ENCODE results near the gene RASA3.
A peak's percentile ranks its signal among the peaks of the same experiment; 100 is the strongest.
"Not testable (repeated sequence)": the region's sequence is repeated elsewhere in the genome, so short reads cannot be mapped to it uniquely, and the experiment has no call there.

Gene RASA3

DNA sequence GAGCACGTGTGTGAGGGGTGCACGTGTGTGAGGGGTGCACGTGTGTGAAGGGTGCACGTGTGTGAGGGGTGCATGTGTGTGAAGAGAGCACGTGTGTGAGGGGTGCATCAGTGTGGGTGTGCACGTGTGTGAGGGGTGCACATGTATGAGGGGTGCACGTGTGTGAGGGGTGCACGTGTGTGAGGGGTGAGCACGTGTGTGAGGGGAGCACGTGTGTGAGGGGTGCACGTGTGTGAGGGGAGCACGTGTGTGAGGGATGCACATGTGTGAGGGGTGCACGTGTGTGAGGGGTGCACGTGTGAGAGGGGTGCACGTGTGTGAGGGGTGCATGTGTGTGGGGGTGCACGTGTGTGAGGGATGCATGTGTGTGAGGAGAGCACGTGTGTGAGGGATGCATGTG is 15.7 kb downstream of the RASA3 start:
- H3K4me3 ChIP-seq (replicated peaks; ENCODE audit: insufficient read depth, low read length), result no peak overlapping the region
- DNase-seq (ENCODE audit: low read depth in 1 of 2, low spot score in 1 of 2), result no peak
- TF ChIP-seq, protein P1, sequence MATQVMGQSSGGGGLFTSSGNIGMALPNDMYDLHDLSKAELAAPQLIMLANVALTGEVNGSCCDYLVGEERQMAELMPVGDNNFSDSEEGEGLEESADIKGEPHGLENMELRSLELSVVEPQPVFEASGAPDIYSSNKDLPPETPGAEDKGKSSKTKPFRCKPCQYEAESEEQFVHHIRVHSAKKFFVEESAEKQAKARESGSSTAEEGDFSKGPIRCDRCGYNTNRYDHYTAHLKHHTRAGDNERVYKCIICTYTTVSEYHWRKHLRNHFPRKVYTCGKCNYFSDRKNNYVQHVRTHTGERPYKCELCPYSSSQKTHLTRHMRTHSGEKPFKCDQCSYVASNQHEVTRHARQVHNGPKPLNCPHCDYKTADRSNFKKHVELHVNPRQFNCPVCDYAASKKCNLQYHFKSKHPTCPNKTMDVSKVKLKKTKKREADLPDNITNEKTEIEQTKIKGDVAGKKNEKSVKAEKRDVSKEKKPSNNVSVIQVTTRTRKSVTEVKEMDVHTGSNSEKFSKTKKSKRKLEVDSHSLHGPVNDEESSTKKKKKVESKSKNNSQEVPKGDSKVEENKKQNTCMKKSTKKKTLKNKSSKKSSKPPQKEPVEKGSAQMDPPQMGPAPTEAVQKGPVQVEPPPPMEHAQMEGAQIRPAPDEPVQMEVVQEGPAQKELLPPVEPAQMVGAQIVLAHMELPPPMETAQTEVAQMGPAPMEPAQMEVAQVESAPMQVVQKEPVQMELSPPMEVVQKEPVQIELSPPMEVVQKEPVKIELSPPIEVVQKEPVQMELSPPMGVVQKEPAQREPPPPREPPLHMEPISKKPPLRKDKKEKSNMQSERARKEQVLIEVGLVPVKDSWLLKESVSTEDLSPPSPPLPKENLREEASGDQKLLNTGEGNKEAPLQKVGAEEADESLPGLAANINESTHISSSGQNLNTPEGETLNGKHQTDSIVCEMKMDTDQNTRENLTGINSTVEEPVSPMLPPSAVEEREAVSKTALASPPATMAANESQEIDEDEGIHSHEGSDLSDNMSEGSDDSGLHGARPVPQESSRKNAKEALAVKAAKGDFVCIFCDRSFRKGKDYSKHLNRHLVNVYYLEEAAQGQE (IDR thresholded peaks at IDR 0.05; ENCODE audit: insufficient replicate concordance, low read depth), result no peak
- TF ChIP-seq POLR2AphosphoS5 (IDR thresholded peaks at IDR 0.05; ENCODE audit: low read depth) (no peak), GABPA (IDR thresholded peaks at IDR 0.05; ENCODE audit: low read depth) (no peak), SPI1 (IDR thresholded peaks at IDR 0.05; ENCODE audit: borderline replicate concordance, low read depth) (no peak)
- H3K27ac ChIP-seq (replicated peaks), result no peak overlapping the region
- no peaks in the 10 kb centered on the region for H3K27me3 ChIP-seq (ENCODE audit: insufficient read depth, poor library complexity, severe bottlenecking)

DNA sequence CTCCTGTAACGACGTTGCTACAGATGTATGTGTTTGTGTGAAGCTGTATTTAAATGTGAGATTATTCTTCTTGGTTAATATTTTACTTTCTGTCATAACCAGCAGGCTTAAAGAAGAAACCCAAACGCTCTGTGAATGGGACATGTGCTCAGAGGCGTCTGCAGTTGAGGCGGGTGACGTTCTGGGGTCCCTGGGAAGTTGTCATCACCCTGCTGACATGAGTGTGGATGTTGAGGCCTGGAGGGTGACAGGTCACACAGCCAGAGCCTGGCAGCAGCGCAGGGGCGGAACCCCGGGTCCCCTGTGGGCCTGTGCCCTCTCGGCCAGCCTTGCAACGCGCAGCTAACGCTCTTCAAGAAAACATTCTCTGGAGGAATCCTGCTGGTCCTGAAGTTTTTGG is 16.6 kb downstream of the RASA3 start:
- DNase-seq (ENCODE audit: low read depth in 1 of 2, low spot score in 1 of 2), result no peak
- Histone ChIP-seq H3K4me3 (replicated peaks; ENCODE audit: insufficient read depth, low read length) (no peak overlapping the region), H3K27me3 (ENCODE audit: insufficient read depth, poor library complexity, severe bottlenecking) (no peaks in the 10 kb centered on the region), H3K27ac (replicated peaks) (peak overlapping the region; percentile 64)
- TF ChIP-seq GABPA (IDR thresholded peaks at IDR 0.05; ENCODE audit: low read depth) (no peak), SPI1 (IDR thresholded peaks at IDR 0.05; ENCODE audit: borderline replicate concordance, low read depth) (no peak), POLR2AphosphoS5 (IDR thresholded peaks at IDR 0.05; ENCODE audit: low read depth) (no peak)
- TF ChIP-seq, protein P2, sequence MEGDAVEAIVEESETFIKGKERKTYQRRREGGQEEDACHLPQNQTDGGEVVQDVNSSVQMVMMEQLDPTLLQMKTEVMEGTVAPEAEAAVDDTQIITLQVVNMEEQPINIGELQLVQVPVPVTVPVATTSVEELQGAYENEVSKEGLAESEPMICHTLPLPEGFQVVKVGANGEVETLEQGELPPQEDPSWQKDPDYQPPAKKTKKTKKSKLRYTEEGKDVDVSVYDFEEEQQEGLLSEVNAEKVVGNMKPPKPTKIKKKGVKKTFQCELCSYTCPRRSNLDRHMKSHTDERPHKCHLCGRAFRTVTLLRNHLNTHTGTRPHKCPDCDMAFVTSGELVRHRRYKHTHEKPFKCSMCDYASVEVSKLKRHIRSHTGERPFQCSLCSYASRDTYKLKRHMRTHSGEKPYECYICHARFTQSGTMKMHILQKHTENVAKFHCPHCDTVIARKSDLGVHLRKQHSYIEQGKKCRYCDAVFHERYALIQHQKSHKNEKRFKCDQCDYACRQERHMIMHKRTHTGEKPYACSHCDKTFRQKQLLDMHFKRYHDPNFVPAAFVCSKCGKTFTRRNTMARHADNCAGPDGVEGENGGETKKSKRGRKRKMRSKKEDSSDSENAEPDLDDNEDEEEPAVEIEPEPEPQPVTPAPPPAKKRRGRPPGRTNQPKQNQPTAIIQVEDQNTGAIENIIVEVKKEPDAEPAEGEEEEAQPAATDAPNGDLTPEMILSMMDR (IDR thresholded peaks at IDR 0.05; ENCODE audit: insufficient read depth, low read length), result no peak
- TF ChIP-seq, protein P1 (IDR thresholded peaks at IDR 0.05; ENCODE audit: insufficient replicate concordance, low read depth), result no peak

DNA sequence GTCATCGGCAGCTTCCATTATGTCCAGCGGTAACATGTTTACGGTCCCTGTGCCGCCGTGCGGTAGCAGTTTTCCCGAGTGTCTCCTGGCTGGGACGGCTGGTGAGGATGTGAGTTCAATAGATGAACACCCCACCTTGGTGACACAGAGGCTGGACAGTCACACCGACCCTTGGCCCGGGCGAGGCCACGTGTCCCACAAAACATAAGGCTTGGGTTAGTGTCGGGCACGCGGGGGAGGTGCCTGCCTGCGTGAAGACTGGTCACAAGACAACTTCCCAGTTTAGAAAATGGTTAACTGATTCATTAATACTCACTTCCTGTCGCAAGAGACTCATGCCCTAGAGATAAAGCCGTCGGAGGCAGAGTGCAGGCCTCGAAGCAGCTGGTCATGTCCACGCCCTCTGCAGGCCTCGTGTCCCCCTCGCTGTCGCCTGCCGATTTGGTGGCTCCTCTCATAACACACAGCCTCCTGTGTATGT is 17.2 kb downstream of the RASA3 start:
- peak overlapping the region; percentile 64 for H3K27ac ChIP-seq (replicated peaks)
- peak; percentile 91 to 93 for DNase-seq (ENCODE audit: low read depth in 1 of 2, low spot score in 1 of 2)
- no peak overlapping the region for H3K4me3 ChIP-seq (replicated peaks; ENCODE audit: insufficient read depth, low read length)
- TF ChIP-seq POLR2AphosphoS5 (IDR thresholded peaks at IDR 0.05; ENCODE audit: low read depth), result peak; percentile 79
- TF ChIP-seq, protein P1 (IDR thresholded peaks at IDR 0.05; ENCODE audit: insufficient replicate concordance, low read depth), result no peak
- TF ChIP-seq SPI1 (IDR thresholded peaks at IDR 0.05; ENCODE audit: borderline replicate concordance, low read depth), result peak; percentile 57; the same call in 1 of the 2 replicates
- no peak for TF ChIP-seq GABPA (IDR thresholded peaks at IDR 0.05; ENCODE audit: low read depth)
- TF ChIP-seq, protein P2 (IDR thresholded peaks at IDR 0.05; ENCODE audit: insufficient read depth, low read length), result peak; percentile 12
- H3K27me3 ChIP-seq (ENCODE audit: insufficient read depth, poor library complexity, severe bottlenecking), result no peaks in the 10 kb centered on the region

DNA sequence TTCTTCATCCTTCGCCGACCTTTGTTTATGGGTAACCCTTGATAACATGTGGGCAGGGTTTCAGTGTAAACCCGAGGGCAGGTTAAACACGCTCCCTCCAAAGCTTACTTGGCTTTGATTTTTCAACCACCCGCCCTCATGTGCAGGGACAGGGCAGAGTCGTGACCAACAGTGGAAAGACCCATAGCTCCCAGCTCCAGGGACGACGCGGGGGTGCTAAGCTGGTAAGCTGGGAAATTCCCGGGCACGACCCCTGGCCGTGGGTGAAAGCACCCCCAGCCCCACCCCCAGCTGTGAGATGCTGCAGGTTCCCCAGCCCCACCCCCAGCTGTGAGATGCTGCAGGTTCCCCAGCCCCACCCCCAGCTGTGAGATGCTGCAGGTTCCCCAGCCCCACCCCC is 17.8 kb downstream of the RASA3 start:
- not testable (repeated sequence) for H3K4me3 ChIP-seq (replicated peaks; ENCODE audit: insufficient read depth, low read length); H3K27me3 ChIP-seq (ENCODE audit: insufficient read depth, poor library complexity, severe bottlenecking); DNase-seq (ENCODE audit: low read depth in 1 of 2, low spot score in 1 of 2); H3K27ac ChIP-seq (replicated peaks)
